Panc1 (cell line): ENCODE data around the gene LRRC18.

ENCODE experiments used
- POLR2AphosphoS5 ChIP-seq: IDR thresholded peaks from 2 replicates; pipeline ENCODE4 v1.6.1; 2012; ENCODE audit warnings: mild to moderate bottlenecking, low read depth, low read length, moderate library complexity
- REST ChIP-seq, 2 experiments: IDR thresholded peaks; 2 replicates each; pipeline ENCODE4 v1.6.1; 2011 to 2012; ENCODE audit warnings: low read depth in 2 of 2, control low read depth in 1 of 2, low read length in 1 of 2, mild to moderate bottlenecking in 1 of 2, moderate library complexity in 1 of 2; ENCODE audit not compliant: insufficient read depth in 1 of 2
- SIN3A ChIP-seq: IDR thresholded peaks from 2 replicates; pipeline ENCODE4 v1.6.1; 2012; ENCODE audit warnings: low read depth, mild to moderate bottlenecking, low read length, moderate library complexity, borderline replicate concordance; ENCODE audit not compliant: insufficient read depth
- TF ChIP-seq, protein P1 (sequence below): fragments of 450-650 bp; IDR thresholded peaks from 2 replicates; pipeline ENCODE4 v1.5.1; 2017; ENCODE audit warnings: mild to moderate bottlenecking

DNA sequence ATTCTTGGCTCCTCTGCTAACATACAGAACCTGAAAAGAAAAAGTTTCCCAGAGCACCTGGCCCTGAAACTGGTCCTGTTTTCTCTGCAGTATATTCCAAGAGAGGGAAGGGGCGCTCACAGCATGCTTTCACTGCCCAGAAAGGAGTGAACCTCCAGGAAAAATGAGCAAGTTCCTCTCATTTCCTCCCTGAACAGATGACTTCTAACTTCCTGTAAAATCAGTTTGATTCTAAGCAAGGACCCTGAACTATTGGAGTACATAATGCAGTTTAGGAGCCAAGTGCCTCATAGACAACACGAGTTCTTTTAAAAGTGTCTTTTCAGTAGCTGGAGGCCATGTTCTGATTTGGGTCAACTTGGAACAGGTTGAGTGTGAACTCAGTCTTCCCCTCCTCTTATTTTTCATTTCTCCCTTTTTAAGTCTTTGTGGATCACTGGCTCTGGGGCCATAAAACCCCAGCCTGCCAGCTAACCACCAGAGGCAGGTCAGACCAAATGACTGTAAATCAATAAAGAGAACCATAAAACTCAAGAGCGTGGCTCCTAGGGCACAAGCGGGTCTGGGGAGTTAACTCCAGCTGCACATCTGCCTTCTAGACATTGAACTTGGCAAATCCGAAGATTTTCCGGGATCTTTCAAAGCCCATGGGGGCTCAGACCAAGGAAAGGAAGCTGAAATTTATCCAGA is 5.9 kb upstream of the LRRC18 start:
- TF ChIP-seq, protein P1, sequence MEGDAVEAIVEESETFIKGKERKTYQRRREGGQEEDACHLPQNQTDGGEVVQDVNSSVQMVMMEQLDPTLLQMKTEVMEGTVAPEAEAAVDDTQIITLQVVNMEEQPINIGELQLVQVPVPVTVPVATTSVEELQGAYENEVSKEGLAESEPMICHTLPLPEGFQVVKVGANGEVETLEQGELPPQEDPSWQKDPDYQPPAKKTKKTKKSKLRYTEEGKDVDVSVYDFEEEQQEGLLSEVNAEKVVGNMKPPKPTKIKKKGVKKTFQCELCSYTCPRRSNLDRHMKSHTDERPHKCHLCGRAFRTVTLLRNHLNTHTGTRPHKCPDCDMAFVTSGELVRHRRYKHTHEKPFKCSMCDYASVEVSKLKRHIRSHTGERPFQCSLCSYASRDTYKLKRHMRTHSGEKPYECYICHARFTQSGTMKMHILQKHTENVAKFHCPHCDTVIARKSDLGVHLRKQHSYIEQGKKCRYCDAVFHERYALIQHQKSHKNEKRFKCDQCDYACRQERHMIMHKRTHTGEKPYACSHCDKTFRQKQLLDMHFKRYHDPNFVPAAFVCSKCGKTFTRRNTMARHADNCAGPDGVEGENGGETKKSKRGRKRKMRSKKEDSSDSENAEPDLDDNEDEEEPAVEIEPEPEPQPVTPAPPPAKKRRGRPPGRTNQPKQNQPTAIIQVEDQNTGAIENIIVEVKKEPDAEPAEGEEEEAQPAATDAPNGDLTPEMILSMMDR: no peak
- TF ChIP-seq SIN3A: no peak
- TF ChIP-seq POLR2AphosphoS5: no peak
- no peak for TF ChIP-seq REST (IDR thresholded peaks at IDR 0.05; ENCODE audit: insufficient read depth in 1 of 2, low read depth in 2 of 2, low read length in 1 of 2)
